Measurements from ENCODE around the gene FGD2. TPM values are rescaled to one million over a fixed set of nuclear protein-coding genes. Genes with fewer than 3 reads are reported as not detected.

Gene FGD2
- total and polyA plus RNA-seq, 10 donors: 63.4 to 426 (median 270) TPM

- DNase-seq: no peak
- no peaks in the 10 kb centered on the region for H3K27me3 ChIP-seq (replicated peaks in 1 of 7)
- intact Hi-C loops (cut with DNase I; ENCODE audit: low total_unique reads): loop anchor here (10.0 kb wide), 1 partner anchor 127 kb away; the partner anchor contains the start of gene C6orf89
- no peaks in the 10 kb centered on the region for H3K9me3 ChIP-seq
- 64 to 86% (median 80%) methylated on average over 11 of the region's 11 CpGs for WGBS, 5 donors
- peaks cover 0 to 87% (median 43%) of the 10 kb centered on the region in 6 donors for H3K36me3 ChIP-seq
- H3K4me3 ChIP-seq: no peak overlapping the region
- TF ChIP-seq POLR2A (IDR thresholded peaks at IDR 0.05): no peak
- TF ChIP-seq POLR2AphosphoS5 (IDR thresholded peaks at IDR 0.05): peak; percentile 50 to 61 (median 51)
- TF ChIP-seq, protein P1, sequence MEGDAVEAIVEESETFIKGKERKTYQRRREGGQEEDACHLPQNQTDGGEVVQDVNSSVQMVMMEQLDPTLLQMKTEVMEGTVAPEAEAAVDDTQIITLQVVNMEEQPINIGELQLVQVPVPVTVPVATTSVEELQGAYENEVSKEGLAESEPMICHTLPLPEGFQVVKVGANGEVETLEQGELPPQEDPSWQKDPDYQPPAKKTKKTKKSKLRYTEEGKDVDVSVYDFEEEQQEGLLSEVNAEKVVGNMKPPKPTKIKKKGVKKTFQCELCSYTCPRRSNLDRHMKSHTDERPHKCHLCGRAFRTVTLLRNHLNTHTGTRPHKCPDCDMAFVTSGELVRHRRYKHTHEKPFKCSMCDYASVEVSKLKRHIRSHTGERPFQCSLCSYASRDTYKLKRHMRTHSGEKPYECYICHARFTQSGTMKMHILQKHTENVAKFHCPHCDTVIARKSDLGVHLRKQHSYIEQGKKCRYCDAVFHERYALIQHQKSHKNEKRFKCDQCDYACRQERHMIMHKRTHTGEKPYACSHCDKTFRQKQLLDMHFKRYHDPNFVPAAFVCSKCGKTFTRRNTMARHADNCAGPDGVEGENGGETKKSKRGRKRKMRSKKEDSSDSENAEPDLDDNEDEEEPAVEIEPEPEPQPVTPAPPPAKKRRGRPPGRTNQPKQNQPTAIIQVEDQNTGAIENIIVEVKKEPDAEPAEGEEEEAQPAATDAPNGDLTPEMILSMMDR (IDR thresholded peaks at IDR 0.05 in 8 of 11, conservative IDR thresholded peaks at IDR 0.05 in 3 of 11): no peak
- peaks cover 4 to 69% (median 19%) of the 10 kb centered on the region in 6 donors for H3K4me1 ChIP-seq
- H3K27ac ChIP-seq: peak overlapping the region in 2 of 8 donors; percentile 23 to 94
Observed at GRCh38 chr6:37011656-37012378, 6.4 kb downstream of the FGD2 start.

GRCh38 chr6:37013516-37014491, 8.3 kb downstream of the FGD2 start:
- no peak overlapping the region for H3K4me3 ChIP-seq
- no peak for DNase-seq
- H3K36me3 ChIP-seq: peaks cover 0 to 100% (median 46%) of the 10 kb centered on the region in 6 donors
- intact Hi-C loops (cut with DNase I; ENCODE audit: low total_unique reads): loop anchor here (10.0 kb wide), 1 partner anchor 129 kb away; the partner anchor contains the start of gene C6orf89
- H3K9me3 ChIP-seq: no peaks in the 10 kb centered on the region
- no peak overlapping the region for H3K27ac ChIP-seq
- WGBS, 5 donors: 87 to 94% (median 91%) methylated on average over 17 to 21 of the region's 21 CpGs
- TF ChIP-seq POLR2AphosphoS5 (IDR thresholded peaks at IDR 0.05) (peak in 2 of 3 donors; percentile 31 to 69), POLR2A (IDR thresholded peaks at IDR 0.05) (no peak)
- TF ChIP-seq, protein P1 (IDR thresholded peaks at IDR 0.05 in 8 of 11, conservative IDR thresholded peaks at IDR 0.05 in 3 of 11): no peak
- peaks cover 6 to 68% (median 24%) of the 10 kb centered on the region in 6 donors for H3K4me1 ChIP-seq
- no peaks in the 10 kb centered on the region for H3K27me3 ChIP-seq (replicated peaks in 1 of 7)

DNA sequence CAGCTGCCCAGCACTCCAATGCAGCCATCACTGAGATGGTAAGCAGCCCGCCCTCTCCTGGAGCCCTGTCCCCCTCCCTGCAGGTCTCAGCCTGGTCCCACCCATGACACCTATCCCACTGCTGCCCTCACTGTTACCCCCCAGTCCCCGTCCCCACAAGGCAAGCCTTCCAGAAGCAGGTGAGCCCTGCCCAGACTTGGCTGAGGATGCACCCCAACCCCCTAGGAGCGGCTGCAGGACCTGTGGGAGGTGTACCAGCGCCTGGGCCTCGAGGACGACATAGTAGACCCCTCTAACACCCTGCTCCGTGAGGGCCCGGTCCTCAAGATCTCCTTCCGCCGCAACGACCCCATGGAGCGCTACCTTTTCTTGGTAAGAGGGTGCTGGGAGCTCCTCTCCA, 9.2 kb downstream of the FGD2 start:
- WGBS, 5 donors: 92 to 97% (median 94%) methylated on average over 11 to 12 of the region's 12 CpGs
- no peak overlapping the region for H3K27ac ChIP-seq
- H3K9me3 ChIP-seq: no peaks in the 10 kb centered on the region
- no peak overlapping the region for H3K4me3 ChIP-seq
- intact Hi-C loops (cut with DNase I; ENCODE audit: low total_unique reads): loop anchor here (10.0 kb wide), 1 partner anchor 130 kb away; the partner anchor contains the start of gene C6orf89
- TF ChIP-seq POLR2AphosphoS5 (IDR thresholded peaks at IDR 0.05) (peak in 2 of 3 donors; percentile 35 to 70), POLR2A (IDR thresholded peaks at IDR 0.05) (no peak)
- peaks cover 0 to 100% (median 50%) of the 10 kb centered on the region in 6 donors for H3K36me3 ChIP-seq
- no peaks in the 10 kb centered on the region for H3K27me3 ChIP-seq (replicated peaks in 1 of 7)
- peaks cover 8 to 67% (median 24%) of the 10 kb centered on the region in 6 donors for H3K4me1 ChIP-seq
- no peak for DNase-seq

- Histone ChIP-seq H3K4me3 (no peak overlapping the region), H3K36me3 (peaks cover 0 to 100% (median 50%) of the 10 kb centered on the region in 6 donors), H3K9me3 (no peaks in the 10 kb centered on the region), H3K27ac (peak overlapping the region in 1 of 8 donors; percentile 11), H3K4me1 (peaks cover 8 to 58% (median 20%) of the 10 kb centered on the region in 6 donors), H3K27me3 (replicated peaks in 1 of 7) (no peaks in the 10 kb centered on the region)
- intact Hi-C loops (cut with DNase I; ENCODE audit: low total_unique reads): loop anchor here (10.0 kb wide), 1 partner anchor 131 kb away; the partner anchor contains the start of gene C6orf89
- TF ChIP-seq, protein P1 (IDR thresholded peaks at IDR 0.05 in 8 of 11, conservative IDR thresholded peaks at IDR 0.05 in 3 of 11): no peak
- TF ChIP-seq POLR2AphosphoS5 (IDR thresholded peaks at IDR 0.05): peak; percentile 6 to 58 (median 43)
- 85 to 95% (median 92%) methylated on average over 2 to 9 of the region's 9 CpGs for WGBS, 5 donors
- DNase-seq: no peak
Observed at GRCh38 chr6:37015532-37015931, 10.1 kb downstream of the FGD2 start.
